HG02870 (cell line): ENCODE measurements around the gene UBE2J1.
"Not testable (repeated sequence)": the region's sequence is repeated elsewhere in the genome, so short reads cannot be mapped to it uniquely, and the experiment has no call there.

Experiments
- ATAC-seq: cut with Tn5 transposase; IDR thresholded peaks from one replicate; pipeline ENCODE4 v1.9.1; 2021; ENCODE audit warnings: mild to moderate bottlenecking, moderate library complexity; ENCODE audit not compliant: unreplicated experiment

Gene UBE2J1

DNA sequence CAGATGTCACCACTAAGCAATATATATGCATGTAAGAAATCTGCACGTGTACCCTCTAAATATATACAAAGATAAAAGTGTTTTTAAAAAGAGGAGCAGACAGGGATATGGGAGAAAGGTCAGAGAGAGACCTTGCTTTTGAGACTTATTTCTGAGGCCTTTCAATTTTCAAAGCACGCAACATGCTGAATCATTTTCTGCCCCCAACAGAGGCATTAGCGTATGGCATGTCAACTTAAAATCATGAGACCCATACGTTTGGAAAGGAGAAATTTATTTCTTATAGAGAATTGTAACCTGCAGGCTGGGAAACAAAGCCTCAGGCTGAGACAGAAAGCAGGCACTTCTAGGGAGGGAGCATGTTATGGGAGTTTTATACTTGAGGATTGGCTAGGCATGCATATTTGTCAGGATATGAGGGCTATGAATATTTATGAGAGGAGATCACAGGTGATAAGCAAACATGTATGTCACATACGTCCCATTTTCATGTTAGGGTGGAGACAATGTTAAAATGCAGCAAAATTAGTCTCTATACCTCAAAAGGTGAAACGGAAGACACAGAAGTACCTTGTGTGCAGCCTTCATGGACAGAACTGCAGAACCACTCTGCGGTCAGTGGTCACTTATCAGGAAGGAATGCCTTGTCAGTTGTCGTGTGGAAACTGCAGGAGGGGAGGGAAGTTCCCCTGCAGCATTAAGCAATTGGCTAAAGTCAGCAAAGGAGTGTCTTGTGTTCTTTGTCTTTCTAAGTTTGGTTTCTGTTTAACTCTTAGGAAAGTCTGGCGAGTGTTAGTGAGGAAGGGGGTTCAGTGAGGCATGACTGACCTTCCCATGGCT, 31.2 kb downstream of the UBE2J1 start:
- ATAC-seq = peak; percentile 69

DNA sequence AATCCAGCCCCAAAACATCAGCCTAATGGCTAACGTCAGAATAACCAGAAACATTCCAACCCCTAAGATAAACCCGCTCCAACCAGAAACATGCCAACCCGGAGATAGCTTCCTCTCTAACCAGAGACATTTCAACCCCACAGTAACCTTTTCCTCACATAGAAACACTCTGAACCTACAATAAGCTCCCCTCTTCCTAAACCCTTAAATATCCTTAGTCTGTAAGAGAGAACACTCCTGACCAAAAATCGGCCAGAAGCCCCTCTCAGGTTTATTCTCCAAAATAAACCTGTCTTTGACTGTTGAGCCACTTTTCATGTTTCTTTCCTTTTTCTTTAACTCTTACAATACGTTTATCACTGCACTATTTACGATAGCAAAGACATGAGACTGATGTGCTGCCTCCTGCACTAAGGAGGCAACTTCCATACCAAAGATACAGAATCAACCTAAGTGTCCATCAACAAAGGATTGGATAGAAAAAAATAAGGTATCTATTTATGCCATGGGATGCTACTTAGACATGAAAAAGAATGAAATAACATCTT, 32.4 kb downstream of the UBE2J1 start:
- no peak for ATAC-seq

DNA sequence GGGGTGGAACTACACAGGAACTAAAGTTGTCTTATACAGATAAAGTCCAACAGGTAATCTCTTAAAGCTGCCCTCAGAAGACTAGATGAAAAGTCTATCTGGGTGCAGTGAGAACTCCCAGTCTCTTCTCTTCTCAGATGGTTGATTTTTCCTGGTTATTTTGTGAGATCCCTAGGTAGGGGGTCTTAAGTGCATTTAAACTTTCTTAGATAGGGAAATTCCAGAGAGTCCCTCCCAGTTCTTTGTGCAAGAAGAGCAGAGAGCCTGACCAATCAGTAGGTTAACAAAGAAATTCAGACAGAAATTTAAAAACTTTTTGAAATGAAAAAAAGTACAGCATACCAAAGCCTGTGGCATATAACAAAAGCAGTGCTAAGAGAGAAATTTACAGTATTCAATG, 35.5 kb downstream of the UBE2J1 start:
- no peak for ATAC-seq

DNA sequence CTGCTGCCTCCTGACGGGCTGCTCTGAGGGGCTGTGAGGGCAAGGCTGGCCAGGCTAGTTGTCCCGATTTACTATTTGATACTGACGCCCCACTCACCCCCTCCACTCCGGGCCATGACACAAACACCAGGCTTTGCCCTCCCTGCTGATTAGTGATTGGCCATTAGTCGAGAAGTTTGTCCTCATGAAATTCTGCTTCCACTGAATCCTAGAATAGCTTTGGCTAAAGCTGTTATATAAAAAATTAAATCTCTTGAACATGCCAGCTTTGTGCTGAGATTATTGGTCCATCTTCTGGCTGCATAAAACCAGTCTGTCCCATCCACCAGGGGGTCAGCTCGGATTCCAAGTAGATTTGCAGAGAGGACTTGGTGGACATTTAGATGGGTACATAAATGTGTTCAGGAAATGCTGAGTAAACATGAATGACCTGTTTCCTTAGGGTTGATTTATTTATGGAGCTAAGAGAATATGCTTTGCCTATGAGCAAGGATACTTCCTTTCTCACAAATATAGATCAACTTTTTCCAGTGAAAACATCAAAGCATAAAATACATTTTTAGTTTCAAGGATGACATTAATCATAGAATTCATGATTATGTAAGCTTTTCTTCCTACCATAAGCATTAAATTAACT, 37.2 kb downstream of the UBE2J1 start, which contains the start of gene GABRR2:
Gene GABRR2 (minus strand): TSS at position 51 of the 637 bp plus-strand sequence. CDS start 134 bp downstream, outside the sequence.
- ATAC-seq = no peak

GRCh38 chr6:89314692-89315091, 37.8 kb downstream of the UBE2J1 start:
- ATAC-seq = no peak

- ATAC-seq = no peak
Measured at GRCh38 chr6:89313006-89313405, 39.5 kb downstream of the UBE2J1 start.

GRCh38 chr6:89311853-89312531, 40.5 kb downstream of the UBE2J1 start:
- ATAC-seq = no peak

- no peak for ATAC-seq
Measured at GRCh38 chr6:89311530-89311852, 41.0 kb downstream of the UBE2J1 start.

- ATAC-seq = no peak
Measured at GRCh38 chr6:89310929-89311328, 41.6 kb downstream of the UBE2J1 start.

- ATAC-seq = no peak
Measured at GRCh38 chr6:89308525-89309395, 43.8 kb downstream of the UBE2J1 start.

DNA sequence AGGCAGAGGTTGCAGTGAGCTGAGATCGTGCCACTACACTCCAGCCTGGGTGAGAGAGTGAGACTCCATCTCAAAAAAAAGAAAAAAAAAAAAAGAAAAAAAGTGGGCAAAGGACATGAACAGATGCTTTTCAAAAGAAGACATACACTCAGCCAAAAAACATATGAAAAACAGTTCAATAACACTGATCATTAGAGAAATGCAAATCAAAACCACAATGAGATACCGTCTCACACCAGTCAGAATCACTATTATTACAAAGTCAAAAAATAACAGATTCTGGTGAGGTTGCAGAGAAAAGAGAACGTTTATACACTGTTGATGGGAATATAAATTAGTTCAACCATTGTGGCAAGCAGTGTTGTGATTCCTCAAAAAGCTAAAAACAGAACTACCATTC, 48.0 kb downstream of the UBE2J1 start:
- ATAC-seq = not testable (repeated sequence)

DNA sequence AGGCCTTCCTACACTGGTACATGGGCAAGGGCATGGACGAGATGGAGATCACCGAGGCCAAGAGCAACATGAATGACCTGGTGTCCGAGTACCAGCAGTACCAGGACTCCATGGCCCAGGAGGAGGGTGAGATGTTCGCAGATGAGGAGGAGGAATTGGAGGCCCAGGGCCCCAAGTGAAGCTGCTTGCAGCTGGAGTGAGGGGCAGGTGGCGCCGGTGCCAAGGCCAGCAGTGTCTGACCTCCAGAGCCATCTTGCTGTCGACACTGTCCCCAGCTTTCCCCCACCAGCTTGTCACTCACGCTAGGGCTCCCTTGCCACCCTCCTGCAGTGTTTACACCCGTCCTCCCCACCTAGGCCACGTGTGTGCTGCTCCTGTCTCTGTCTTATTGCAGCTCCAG, 49.6 kb downstream of the UBE2J1 start:
- ATAC-seq = no peak

GRCh38 chr6:89302195-89302770, 50.2 kb downstream of the UBE2J1 start:
- no peak for ATAC-seq

DNA sequence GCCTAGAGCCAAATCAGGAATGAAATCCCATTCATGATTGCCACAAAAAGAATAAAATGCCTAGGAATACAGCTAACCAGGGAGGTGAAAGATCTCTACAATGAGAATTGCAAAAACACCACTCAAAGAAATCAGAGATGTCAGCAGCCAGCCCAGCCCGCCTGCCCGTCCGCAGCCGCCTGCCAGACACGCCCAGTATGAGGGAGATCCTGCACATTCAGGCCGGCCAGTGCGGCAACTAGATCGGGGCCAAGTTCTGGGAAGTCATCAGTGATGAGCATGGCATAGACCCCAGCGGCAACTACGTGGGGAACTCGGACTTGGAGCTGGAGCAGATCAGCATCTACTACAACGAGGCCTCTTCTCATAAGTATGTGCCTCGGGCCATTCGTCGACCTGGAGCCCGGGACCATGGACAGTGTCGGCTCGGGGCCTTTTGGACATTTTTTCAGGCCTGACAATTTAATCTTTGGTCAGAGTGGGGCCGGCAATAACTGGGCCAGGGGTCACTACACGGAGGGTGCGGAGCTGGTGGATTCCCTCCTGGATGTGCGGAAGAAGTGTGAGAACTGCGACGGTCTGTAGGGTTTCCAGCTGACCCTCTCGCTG, 50.8 kb downstream of the UBE2J1 start:
- ATAC-seq = no peak

DNA sequence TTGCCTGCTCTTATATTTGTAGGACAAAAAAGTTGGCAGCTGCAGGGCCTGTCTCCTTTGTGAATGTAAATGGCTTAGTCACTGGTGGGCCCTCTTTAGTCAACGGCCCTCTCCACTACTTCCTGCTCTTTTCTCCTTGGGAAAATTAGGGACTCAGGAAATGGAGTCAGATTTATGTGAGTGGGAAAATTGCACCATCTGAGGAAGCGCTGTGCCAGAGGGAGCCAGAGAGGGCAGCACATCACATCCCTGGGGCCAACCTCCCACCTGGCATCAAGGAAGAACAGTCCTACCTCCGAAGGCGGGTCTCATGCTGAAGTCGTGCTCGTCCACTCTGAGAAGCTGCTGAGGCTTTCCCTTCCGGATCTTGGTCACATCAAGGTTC, 53.1 kb downstream of the UBE2J1 start:
- no peak for ATAC-seq

DNA sequence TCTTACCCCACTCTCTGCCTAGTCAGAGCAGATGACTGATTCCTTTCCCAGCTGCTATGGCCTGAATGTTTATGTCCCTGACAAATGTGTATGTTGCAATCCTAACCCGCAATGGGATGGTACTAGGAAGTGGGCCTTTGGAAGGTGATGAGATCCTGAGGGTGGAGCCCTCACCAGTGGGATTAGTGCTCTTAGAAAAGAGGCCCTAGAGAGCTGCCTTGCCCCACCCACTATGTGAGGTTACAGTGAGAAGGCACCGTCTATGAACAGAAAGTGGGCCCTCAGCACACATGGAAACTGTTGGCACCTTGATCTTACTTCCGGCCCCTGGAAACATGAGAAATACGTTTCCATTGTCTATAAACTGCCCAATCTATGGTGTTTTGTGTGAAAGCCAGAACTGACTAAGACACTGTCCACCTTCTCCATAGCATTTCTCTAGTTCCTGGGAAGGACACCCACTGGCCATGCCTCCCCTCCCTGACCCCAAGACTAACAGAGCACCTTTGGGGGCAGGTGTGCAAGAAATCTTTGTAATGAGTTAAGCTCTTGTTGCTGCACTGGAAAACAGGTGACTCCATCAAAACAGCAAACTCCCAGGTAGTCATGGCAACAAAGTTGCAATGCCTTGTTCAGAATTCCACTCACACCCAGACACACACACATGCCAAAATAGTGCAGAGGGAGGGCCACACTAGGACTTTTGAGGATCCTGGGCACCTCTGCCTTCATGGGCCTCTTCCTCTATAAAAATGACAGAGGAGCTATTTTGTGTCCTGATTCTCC, 53.6 kb downstream of the UBE2J1 start:
- ATAC-seq = peak; percentile 57

DNA sequence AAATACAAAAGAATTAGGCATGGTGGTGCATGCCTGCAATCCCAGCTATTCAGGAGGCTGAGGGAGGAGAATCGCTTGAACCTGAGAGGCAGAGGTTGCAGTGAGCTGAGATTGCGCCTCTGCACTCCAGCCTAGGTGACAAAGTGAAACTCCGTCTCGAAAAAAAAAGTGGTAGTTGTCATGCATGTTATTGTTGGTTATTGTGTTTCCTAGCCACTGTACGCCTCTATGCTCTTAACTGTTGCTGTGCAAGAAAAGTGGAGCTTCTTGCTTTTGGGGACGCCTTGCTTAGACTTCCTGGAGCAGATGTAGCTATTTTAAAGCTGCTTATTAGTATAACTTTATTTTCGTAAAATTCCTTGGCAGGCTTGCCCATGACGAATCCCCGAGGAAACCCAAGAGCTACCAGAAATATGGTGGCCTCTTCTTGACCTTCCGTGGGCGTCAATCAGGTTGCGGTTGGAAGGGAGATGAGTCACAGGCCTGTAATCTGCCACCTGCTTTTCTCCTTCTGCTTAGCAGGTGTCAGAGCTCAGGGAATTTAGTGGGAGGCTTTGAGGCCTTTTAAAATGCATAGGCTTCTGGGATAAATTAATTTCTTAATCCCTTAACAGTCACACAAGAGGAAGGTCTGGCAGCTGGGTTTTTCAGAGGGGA, 54.7 kb downstream of the UBE2J1 start:
- ATAC-seq = peak; percentile 88

DNA sequence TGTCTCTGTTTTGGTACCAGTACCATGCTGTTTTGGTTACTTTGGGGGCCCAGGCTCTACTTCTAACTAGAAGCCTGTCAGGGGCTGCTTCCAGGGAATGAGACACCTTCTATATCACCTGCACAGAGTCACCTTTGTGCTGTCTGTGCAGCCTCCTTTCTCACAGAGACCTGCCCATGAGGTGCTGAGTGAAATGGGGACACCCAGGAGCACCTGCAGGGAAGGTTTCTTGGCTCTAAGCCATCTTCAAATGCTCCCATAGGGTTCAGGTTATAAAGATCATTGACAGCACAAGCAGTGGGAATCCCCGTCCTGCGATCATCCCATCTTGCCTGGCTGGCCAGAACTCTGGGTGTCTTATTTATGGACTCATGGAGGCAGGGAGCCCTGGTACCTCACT, 56.5 kb downstream of the UBE2J1 start:
- no peak for ATAC-seq

GRCh38 chr6:89295116-89295515, 57.4 kb downstream of the UBE2J1 start:
- ATAC-seq = not testable (repeated sequence)
